ENCODE measurements around the gene THSD7B. TPM values are rescaled to one million over a fixed set of nuclear protein-coding genes. Genes with fewer than 3 reads are reported as not detected.
"Not testable (repeated sequence)": the region's sequence is repeated elsewhere in the genome, so short reads cannot be mapped to it uniquely, and the experiment has no call there.

Gene THSD7B
- total and polyA plus RNA-seq, 2 experiments from 2014 or later = 0.86 to 3.8 TPM

DNA sequence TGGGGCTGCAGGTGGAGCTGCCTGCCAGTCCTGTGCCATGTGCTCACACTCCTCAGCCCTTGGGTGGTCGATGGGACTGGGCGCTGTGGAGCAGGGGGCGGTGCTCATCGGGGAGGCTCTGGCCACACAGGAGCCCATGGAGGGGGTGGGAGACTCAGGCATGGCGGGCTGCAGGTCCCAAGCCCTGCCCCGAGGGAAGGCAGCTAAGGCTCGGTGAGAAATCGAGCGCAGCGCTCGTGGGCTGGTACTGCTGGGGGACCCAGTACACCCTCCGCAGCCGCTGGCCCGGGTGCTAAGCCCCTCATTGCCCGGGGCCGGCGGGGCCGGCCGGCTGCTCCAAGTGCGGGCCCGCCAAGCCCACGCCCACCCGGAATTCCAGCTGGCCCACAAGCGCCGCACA is 566.2 kb downstream of the THSD7B start:
- H3F3A ChIP-seq (replicated peaks; ENCODE audit: low read depth); H2AFZ ChIP-seq; H3K4me1 Mint-ChIP-seq; H3K4me3 Mint-ChIP-seq; DNase-seq (ENCODE audit: low spot score); H4K20me1 ChIP-seq (replicated peaks; ENCODE audit: insufficient read depth); H3K27ac ChIP-seq (ENCODE audit: low read depth); H3K4me1 ChIP-seq (ENCODE audit: insufficient read depth); H3K4me3 ChIP-seq; H3K36me3 ChIP-seq (ENCODE audit: insufficient read depth); H3K9me2 ChIP-seq (ENCODE audit: insufficient read depth); ATAC-seq; H3K27me3 ChIP-seq (ENCODE audit: insufficient read depth); H3K79me2 ChIP-seq (replicated peaks; ENCODE audit: insufficient read depth); H3K27ac Mint-ChIP-seq; H3K4me2 ChIP-seq; H3K27me3 Mint-ChIP-seq (ENCODE audit: insufficient read depth, low read depth, poor library complexity): not testable (repeated sequence)
- Mint-ChIP-seq H3K9me3 (peaks cover 27% of the 10 kb centered on the region), H3K36me3 (ENCODE audit: low read depth) (peaks cover 24% of the 10 kb centered on the region)

GRCh38 chr2:137333386-137334165 is 568.2 kb downstream of the THSD7B start:
- no peak overlapping the region for H3K27ac Mint-ChIP-seq
- TF ChIP-seq CREB1 (CRISPR knock-in tag; IDR thresholded peaks at IDR 0.05; ENCODE audit: low read depth) (no peak), EZH2 (IDR thresholded peaks at IDR 0.05; ENCODE audit: low read depth, unreplicated experiment) (no peak), REST (IDR thresholded peaks at IDR 0.05; ENCODE audit: unreplicated experiment) (no peak), STAT1 (IDR thresholded peaks at IDR 0.05; ENCODE audit: unreplicated experiment) (no peak), JUNB (IDR thresholded peaks at IDR 0.05; ENCODE audit: unreplicated experiment) (no peak), ZNF114 (CRISPR knock-in tag; IDR thresholded peaks at IDR 0.05) (no peak), ZNF462 (CRISPR knock-in tag; IDR thresholded peaks at IDR 0.05) (no peak)
- TF ChIP-seq, protein P1, sequence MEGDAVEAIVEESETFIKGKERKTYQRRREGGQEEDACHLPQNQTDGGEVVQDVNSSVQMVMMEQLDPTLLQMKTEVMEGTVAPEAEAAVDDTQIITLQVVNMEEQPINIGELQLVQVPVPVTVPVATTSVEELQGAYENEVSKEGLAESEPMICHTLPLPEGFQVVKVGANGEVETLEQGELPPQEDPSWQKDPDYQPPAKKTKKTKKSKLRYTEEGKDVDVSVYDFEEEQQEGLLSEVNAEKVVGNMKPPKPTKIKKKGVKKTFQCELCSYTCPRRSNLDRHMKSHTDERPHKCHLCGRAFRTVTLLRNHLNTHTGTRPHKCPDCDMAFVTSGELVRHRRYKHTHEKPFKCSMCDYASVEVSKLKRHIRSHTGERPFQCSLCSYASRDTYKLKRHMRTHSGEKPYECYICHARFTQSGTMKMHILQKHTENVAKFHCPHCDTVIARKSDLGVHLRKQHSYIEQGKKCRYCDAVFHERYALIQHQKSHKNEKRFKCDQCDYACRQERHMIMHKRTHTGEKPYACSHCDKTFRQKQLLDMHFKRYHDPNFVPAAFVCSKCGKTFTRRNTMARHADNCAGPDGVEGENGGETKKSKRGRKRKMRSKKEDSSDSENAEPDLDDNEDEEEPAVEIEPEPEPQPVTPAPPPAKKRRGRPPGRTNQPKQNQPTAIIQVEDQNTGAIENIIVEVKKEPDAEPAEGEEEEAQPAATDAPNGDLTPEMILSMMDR (conservative IDR thresholded peaks at IDR 0.05; ENCODE audit: low read depth in 2 of 2) = no peak

More at GRCh38 chr2:137333386-137334165, 568.2 kb downstream of the THSD7B start:
- DNase-seq (ENCODE audit: low spot score) (no peak), ATAC-seq (no peak)
- Histone ChIP-seq H3K4me3 (no peak overlapping the region), H3K27me3 (ENCODE audit: insufficient read depth) (no peaks in the 10 kb centered on the region), H3K36me3 (ENCODE audit: insufficient read depth) (no peaks in the 10 kb centered on the region), H3K4me1 (ENCODE audit: insufficient read depth) (0 out of 2 replicates have a peak, but pooled peaks cover 6% of the 10 kb centered on the region), H3K4me2 (no peak overlapping the region), H3K9me2 (ENCODE audit: insufficient read depth) (peaks cover 7% of the 10 kb centered on the region; the same call in 1 of the 2 replicates), H4K20me1 (replicated peaks; ENCODE audit: insufficient read depth) (no peaks in the 10 kb centered on the region), H3K79me2 (replicated peaks; ENCODE audit: insufficient read depth) (no peaks in the 10 kb centered on the region), H3K27ac (ENCODE audit: low read depth) (no peak overlapping the region), H3F3A (replicated peaks; ENCODE audit: low read depth) (no peaks in the 10 kb centered on the region), H2AFZ (no peak overlapping the region)
- peaks cover 27% of the 10 kb centered on the region for H3K9me3 Mint-ChIP-seq
- H3K27me3 Mint-ChIP-seq (ENCODE audit: insufficient read depth, low read depth, poor library complexity) = peaks cover 3% of the 10 kb centered on the region
- peaks cover 5% of the 10 kb centered on the region; the same call in 2 of the 3 replicates for H3K4me1 Mint-ChIP-seq
- H3K36me3 Mint-ChIP-seq (ENCODE audit: low read depth) = peaks cover 24% of the 10 kb centered on the region
- H3K4me3 Mint-ChIP-seq = no peak overlapping the region
